HG03469 (cell line): ENCODE data around the gene GNG7.
"Not testable (repeated sequence)": the region's sequence is repeated elsewhere in the genome, so short reads cannot be mapped to it uniquely, and the experiment has no call there.

ENCODE experiments used
- ATAC-seq: cut with Tn5 transposase; IDR thresholded peaks from one replicate; pipeline ENCODE4 v1.9.1; 2021; ENCODE audit warnings: mild to moderate bottlenecking, moderate library complexity, moderate number of reproducible peaks; ENCODE audit not compliant: unreplicated experiment

Gene GNG7

GRCh38 chr19:2678044-2678671 is 24.3 kb downstream of the GNG7 start:
- ATAC-seq = peak; percentile 37

- ATAC-seq = no peak
Measured at GRCh38 chr19:2676823-2677222, 25.7 kb downstream of the GNG7 start.

- no peak for ATAC-seq
Measured at GRCh38 chr19:2675892-2676291, 26.6 kb downstream of the GNG7 start.

- ATAC-seq = no peak
Measured at GRCh38 chr19:2670217-2670616, 32.3 kb downstream of the GNG7 start.

DNA sequence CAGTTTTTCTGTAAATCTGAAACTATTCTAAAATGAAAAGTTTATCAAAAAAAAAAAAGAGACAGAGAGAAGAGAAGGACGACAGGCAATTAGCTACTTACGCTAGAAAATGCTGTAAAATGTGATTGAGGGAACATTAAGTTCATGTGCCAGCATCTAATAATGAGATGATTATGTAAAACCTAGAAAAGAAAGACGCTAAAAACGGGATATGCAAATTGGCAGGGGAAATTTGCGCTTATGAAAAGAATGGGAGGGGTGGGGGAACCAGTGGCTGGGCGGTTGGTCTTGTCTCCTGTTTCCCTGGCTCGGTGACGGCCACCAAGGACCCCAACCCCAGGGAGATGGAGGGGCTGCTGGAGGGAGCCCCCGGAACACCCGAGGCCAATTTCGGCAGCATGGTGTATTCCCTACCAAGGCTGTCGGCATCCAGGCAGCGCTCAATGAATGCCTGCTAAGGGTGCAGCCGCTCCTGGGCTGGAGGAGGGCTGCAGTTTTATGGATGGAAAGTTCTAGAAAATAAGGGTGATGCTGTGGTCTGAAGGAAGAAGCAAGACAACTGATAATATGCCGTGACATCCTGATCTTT is 34.2 kb downstream of the GNG7 start:
- no peak for ATAC-seq

DNA sequence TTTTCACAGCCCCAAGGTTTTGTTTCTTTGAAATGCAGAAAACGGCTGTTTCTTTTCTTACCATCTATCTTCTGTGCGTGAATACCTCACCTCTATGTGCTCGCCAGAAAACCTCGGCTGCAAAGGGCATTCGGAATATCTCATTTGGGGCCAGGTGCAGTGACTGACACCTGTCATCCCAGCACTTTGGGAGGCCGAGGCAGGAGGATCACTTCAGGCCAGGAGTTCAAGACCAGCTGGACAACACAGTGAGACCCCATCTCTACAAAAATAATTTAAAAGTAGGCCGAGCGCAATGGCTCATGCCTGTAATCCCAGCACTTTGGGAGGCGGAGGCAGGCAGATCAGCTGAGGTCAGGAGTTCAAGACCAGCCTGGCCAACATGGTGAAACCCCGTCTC is 35.1 kb downstream of the GNG7 start:
- not testable (repeated sequence) for ATAC-seq

- ATAC-seq = no peak
Measured at GRCh38 chr19:2666344-2666994, 36.0 kb downstream of the GNG7 start.

- no peak for ATAC-seq
Measured at GRCh38 chr19:2665103-2665502, 37.4 kb downstream of the GNG7 start.

GRCh38 chr19:2663920-2664571 is 38.4 kb downstream of the GNG7 start:
- ATAC-seq = no peak

DNA sequence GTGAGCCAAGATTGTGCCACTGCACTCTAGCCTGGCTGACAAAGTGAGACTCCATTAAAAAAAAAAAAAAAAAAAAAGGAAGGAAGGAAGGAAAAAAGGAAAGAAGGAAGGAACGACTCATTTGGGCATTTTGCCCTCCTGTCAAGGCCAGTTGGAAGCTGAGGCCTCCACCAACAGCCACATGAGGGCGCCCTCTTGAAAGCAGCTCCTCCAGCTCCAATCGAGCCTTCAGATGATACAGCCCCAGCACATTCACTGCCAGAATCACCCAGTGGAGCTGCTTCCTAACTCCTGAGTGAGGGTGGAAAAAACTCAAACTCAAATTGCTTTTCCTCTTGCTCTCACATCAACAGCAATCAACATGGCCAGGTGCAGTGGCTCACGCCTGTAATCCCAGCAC is 40.9 kb downstream of the GNG7 start:
- ATAC-seq = no peak

GRCh38 chr19:2659856-2660432 is 42.5 kb downstream of the GNG7 start:
- ATAC-seq = no peak

- ATAC-seq = no peak
Measured at GRCh38 chr19:2656533-2656932, 46.0 kb downstream of the GNG7 start.

DNA sequence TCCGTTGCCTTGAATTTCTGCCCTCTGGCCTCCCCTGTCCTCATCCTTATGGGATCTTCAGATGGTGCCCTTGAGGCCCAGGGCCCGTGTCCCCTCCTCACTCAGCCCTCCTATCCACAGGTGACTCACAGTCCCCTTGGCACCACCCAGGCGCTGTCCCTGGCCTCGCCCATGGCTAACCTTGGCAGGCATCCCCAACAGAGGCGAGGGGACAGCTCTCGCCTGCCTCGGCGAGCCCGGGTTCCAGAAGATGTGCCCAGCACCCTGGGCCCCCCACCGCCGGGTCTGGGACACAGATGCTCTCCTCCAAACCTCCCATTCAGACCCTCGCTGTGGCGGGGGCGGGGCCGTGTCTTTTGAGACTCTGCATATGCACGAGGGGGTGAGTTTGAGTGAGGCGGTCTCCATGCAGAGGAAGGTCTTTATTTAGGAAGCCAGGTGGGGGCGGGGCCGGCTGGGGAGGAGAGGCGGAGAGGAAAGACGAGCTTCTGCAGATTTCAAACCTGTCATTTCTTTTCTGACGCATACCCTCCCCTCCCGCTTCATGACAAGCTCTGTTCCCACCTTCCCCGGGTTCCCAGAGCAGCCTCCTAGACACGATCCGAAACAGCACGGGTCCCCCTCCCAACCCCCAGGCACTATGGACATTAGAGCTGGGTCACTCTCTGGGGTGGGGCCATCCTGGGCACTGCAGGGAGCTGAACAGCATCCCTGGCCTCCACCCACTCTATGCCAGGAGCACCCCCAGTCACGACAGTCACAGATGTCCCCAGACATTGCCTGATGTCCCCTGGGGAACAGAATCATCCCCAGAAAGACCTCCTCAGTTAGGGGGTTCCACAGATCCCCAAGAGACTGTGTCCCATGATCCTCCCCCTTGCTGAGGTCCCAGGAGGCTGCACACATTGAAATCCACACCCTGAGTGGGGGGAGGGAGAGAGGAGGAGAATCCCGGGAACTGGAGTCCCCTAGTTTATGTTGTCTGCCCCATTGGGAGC is 48.5 kb downstream of the GNG7 start:
- ATAC-seq = no peak

- no peak for ATAC-seq
Measured at GRCh38 chr19:2653218-2653617, 49.3 kb downstream of the GNG7 start.

DNA sequence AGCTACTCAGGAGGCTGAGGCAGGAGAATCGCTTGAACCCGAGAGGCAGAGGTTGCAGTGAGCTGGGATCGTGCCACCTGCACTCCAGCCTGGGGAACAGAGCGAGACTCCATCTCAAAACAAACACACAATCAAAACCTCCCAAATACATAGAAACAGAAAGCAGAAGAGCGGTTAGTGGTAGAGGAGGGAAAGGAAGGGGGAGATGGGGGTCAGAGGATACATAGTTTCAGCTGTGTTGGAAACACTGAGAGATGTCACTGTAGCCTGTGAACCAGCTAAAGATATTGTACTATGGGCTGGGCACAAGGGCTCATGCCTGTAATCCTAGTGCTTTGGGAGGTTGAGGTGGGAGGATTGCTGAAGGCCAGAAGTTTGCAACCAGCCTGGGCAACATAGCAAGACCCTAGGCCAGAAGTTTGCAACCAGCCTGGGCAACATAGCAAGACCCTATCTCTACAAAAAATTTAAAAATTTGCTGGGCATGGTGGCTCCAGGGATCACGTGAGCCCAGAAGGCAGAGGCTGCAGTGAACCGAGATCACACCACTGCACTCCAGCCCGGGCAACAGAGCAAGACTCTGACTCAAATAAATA is 49.9 kb downstream of the GNG7 start:
- ATAC-seq = no peak

DNA sequence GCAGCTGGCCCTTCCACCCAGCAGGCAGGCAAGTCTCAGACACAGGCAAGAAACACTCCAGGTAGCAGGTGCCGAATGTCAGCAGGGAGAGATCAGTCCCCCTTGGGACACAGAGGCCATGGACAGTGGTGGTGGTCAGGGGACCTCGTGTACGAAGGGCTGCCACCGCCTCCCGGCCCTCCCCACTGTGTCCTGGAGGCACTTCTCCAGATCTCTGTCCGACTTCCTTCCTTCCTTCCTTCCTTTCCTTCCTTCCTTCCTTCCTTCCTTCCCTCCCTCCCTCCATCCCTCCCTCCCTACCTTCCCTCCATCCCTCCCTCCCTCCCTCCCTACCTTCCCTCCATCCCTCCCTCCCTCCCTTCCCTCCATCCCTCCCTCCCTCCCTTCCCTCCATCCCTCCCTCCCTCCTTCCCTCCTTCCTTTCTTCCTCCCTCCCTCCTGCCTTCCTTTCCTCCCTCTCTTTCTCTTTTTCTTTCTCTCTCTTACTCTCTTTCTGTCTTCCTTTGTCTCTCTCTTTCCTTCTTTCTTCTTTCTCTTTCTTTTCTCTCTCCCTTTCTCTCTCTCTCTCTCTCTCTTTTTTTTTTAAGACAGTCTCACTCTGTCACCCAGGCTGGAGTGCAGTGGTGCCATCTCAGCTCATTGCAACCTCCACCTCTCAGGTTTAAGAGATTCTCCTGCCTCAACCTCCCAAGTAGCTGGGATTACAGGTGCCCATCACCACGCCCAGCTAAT is 51.3 kb downstream of the GNG7 start:
- not testable (repeated sequence) for ATAC-seq

GRCh38 chr19:2650515-2650914 is 52.0 kb downstream of the GNG7 start:
- ATAC-seq = no peak

GRCh38 chr19:2648528-2648937 is 54.0 kb downstream of the GNG7 start:
- ATAC-seq = no peak

- no peak for ATAC-seq
Measured at GRCh38 chr19:2648099-2648498, 54.4 kb downstream of the GNG7 start.
